ENCODE measurements around the gene BACH2.

The BACH2 gene

GRCh38 chr6:90015883-90016282 lies 280.8 kb downstream of the BACH2 start:
- TF ChIP-seq CTCF (IDR thresholded peaks at IDR 0.05; ENCODE audit: low read depth, low read length), result no peak
- no peak for DNase-seq (ENCODE audit: extremely low read depth, low read depth)

DNA sequence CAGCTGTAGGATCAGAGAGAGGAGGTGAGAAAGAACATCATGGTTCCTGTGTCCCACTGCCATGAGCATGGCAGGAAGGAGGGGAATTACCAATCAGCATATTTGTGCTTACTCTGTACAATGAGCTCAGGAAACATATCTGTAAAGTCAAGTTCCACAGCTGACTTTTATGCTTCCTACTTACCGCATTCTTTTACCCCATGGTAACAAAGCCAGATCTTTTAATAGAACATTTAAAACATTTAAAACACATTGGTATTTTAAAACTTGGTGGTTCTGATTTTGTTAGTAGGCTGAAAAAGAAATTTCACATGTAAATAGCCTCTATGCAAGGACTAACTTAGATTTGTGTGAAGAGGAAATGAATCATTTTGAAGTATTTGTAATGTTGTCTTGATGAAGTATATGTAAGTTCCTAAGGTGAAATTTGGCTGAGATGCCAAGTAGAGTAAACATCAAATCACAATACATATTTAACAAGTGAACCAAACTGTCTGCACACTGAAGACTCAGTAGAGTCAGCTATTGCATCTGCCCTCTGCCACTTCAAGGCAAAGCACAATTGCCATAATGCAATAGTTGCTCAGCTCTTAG lies 287.6 kb downstream of the BACH2 start:
- DNase-seq (ENCODE audit: extremely low read depth, low read depth), result no peak

GRCh38 chr6:90008189-90008907 lies 288.3 kb downstream of the BACH2 start:
- no peak for DNase-seq (ENCODE audit: extremely low read depth, low read depth)
- no peak for TF ChIP-seq CTCF (IDR thresholded peaks at IDR 0.05; ENCODE audit: low read depth, low read length)

More for the DNA sequence above, 287.6 kb downstream of the BACH2 start:
- TF ChIP-seq CTCF (IDR thresholded peaks at IDR 0.05; ENCODE audit: low read depth, low read length), result no peak

DNA sequence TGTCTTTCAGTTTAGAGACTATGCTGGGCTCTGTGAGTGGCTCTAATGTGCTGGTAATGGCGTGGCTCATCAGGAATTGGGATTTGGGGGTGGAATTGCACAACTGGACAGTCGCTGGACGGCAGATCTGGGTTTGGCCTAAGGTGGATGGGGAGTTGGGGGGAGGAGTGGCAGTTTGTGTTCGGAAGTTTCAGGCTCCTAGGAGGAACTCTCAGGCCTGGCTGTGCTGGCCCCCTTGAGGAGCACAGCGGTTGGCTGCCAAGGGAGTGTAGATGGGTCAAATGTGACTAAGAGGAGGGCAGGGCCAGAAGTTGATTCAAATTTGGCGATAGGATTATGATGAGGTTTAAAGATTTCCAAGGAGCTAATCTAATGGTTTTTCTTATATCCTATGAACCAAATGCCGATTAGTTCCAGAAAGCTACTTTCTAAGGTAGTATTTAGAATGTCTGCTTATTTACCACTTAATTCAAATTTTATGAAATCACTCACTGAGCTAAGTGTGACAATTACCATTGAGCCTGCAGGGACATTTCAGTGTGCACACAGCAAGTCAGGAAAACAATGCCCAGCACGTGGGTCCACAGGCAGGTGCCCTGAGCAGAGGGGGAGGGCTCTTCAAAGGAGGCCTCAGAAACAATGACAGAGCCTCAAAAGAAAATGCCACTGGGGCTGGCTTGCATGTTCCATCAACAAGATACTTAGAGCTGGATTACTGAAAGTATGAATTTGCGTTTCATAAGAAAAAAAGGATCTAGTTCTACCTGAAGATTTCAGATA lies 291.4 kb downstream of the BACH2 start:
- no peak for DNase-seq (ENCODE audit: extremely low read depth, low read depth)

GRCh38 chr6:90004511-90004910 lies 292.1 kb downstream of the BACH2 start:
- DNase-seq (ENCODE audit: extremely low read depth, low read depth), result no peak

More for the DNA sequence above, 291.4 kb downstream of the BACH2 start:
- no peak for TF ChIP-seq CTCF (IDR thresholded peaks at IDR 0.05; ENCODE audit: low read depth, low read length)

DNA sequence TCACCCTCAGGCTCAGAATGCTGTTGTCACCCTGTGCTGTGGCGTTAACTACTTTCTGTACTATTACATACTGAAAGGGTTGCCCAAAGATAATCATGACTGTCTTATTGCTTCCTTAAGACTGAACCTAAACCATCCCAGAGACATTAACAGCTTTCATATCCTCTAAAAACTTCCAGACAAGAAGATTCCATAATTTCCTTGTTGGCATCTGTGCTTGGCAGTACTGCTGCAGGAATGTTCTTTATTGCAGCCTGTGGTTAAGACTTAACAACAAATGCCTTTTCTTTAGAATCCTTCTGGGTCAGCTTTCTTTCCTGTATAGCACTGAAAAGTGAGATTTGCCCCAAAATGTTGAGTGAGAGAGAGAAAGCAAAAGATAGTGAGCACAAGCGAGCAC lies 292.7 kb downstream of the BACH2 start:
- no peak for DNase-seq (ENCODE audit: extremely low read depth, low read depth)
- no peak for TF ChIP-seq CTCF (IDR thresholded peaks at IDR 0.05; ENCODE audit: low read depth, low read length)

More at GRCh38 chr6:90004511-90004910, 292.1 kb downstream of the BACH2 start:
- no peak for TF ChIP-seq CTCF (IDR thresholded peaks at IDR 0.05; ENCODE audit: low read depth, low read length)
